GM19397 (cell line): ENCODE data around the gene ID1.
A peak's percentile ranks its signal among the peaks of the same experiment; 100 is the strongest.
"Not testable (repeated sequence)": the region's sequence is repeated elsewhere in the genome, so short reads cannot be mapped to it uniquely, and the experiment has no call there.

ENCODE experiments used
- ATAC-seq: cut with Tn5 transposase; IDR thresholded peaks from one replicate; pipeline ENCODE4 v1.9.1; 2021; ENCODE audit warnings: mild to moderate bottlenecking, moderate library complexity; ENCODE audit not compliant: unreplicated experiment

Gene ID1

GRCh38 chr20:31572701-31573554 lies 32.2 kb upstream of the ID1 start:
- ATAC-seq = peak; percentile 89

GRCh38 chr20:31573555-31574321 lies 31.4 kb upstream of the ID1 start:
- peak; percentile 12 for ATAC-seq

- ATAC-seq = not testable (repeated sequence)
These were observed 30.1 kb upstream of the ID1 start for GRCh38 chr20:31574986-31575385.

- ATAC-seq = no peak
These were observed 28.3 kb upstream of the ID1 start for GRCh38 chr20:31576751-31577150.

DNA sequence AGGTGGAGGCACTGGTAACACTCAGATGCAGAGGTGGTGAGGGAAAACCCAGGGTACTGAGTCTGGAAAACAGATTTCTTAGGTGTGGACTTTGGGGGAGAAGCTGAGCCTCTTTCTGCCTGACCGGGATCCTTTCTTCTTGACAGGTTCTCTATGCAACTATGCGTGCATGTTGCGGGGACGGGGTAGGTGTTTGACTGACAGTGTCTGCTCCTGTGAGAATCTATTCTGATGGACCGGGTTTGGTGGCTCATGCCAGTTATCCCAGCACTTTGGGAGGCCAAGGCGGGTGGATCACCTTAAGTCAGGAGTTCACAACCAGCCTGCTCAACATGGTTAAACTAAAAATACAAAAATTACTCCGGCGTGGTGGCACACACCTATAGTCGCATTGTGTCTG lies 27.9 kb upstream of the ID1 start:
- ATAC-seq = no peak

DNA sequence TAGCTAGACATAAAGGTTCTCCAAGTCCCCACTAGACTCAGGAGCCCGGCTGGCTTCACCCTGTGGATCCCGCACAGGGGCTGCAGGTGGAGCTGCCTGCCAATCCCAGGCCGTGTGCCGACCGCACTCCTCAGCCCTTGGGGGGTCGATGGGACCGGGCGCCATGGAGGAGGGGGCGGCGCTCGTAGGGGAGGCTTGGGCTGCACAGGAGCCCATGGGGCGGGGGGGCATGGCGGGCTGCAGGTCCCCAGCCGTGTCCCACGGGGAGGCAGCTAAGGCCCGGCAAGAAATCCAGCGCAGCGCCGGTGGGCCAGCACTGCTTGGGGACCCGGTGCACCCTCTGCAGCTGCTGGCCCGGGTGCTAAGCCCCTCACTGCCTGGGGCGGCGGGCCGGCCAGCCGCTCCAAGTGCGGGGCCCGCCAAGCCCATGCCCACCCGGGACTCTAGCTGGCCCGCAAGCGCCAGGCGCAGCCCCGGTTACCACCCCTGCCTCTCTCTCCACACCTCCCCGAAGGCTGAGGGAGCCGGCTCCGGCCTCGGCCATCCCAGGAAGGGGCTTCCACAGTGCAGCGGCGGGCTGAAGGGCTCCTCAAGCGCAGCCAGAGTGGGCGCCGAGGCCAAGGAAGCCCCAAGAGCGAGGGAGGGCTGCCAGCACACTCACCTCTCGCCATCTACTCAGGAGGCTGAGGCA lies 26.5 kb upstream of the ID1 start:
- ATAC-seq = no peak

DNA sequence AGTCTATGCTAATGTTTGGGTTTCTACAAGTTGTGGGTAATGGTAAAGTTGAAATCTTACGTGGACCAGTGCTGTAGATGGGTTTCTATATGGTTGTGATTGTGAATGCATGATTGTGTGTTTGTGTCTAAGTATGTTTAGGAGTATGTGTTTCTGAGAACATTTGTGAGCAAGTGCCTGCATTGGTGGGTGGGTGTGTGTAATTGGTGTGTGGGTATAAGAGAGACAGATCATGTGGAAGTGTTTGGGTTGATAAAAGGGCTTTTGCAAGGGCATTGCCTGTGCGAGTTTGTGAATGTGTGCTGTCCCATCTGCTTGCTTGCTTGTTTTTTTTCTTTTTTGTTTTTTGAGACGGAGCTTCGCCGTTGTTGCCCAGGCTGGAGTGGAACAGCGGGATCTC lies 25.8 kb upstream of the ID1 start:
- ATAC-seq = no peak

DNA sequence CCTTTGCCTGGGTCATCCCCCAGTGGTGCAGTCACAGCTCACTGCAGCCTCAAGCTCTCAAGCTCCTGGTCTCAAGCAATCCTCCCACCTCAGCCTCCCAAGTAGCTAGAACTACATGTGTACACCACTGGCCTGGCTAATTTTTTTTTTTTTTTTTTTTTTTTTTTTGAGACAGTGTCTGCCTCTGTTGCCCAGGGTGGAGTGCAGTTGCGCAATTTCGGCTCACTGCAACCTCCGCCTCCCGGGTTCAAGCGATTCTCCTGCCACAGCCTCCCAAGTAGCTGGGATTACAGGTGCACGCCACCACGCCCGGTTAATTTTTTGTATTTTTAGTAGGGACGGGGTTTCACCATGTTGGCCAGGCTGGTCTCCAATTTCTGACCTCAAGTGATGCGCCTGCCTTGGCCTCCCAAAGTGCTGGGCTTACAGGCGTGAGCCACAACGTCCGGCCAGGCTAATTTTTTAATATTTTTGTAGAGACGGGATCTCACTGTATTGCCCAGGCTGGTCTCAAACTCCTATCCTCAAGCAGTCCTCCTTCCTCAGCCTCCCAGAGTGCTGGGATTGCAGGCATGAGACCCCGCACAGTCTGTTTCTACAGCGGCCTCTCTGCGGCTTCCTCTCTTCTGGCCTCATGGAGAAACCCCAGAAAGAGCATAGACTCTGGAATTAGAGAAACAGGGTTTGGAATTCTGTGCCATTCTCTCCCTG lies 25.0 kb upstream of the ID1 start:
- not testable (repeated sequence) for ATAC-seq

DNA sequence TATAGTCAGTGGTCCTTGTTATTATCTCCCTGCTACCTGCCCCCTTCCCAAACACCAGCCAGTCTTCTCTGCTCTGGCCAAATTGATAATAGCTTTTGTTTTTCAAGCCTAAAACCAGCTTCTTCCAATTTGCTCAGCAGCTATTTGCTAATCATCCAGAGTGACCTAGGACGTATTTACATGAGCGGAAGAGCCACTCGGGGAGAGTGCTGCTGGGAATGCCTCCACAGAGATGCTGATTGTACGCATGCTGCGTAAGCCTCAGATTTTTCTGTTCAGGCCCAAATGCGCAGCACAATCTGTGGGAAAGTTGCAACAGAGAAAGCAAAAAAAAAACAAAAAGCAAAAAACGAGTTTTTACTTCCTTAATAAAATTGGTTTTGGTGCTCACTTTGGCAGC lies 24.4 kb upstream of the ID1 start:
- no peak for ATAC-seq

- ATAC-seq = no peak
These were observed 23.7 kb upstream of the ID1 start for GRCh38 chr20:31581391-31581790.

GRCh38 chr20:31587545-31588389 lies 17.3 kb upstream of the ID1 start:
- ATAC-seq = no peak

GRCh38 chr20:31590717-31591225 lies 14.3 kb upstream of the ID1 start:
- ATAC-seq = no peak

GRCh38 chr20:31593221-31594001 lies 11.7 kb upstream of the ID1 start:
- no peak for ATAC-seq

DNA sequence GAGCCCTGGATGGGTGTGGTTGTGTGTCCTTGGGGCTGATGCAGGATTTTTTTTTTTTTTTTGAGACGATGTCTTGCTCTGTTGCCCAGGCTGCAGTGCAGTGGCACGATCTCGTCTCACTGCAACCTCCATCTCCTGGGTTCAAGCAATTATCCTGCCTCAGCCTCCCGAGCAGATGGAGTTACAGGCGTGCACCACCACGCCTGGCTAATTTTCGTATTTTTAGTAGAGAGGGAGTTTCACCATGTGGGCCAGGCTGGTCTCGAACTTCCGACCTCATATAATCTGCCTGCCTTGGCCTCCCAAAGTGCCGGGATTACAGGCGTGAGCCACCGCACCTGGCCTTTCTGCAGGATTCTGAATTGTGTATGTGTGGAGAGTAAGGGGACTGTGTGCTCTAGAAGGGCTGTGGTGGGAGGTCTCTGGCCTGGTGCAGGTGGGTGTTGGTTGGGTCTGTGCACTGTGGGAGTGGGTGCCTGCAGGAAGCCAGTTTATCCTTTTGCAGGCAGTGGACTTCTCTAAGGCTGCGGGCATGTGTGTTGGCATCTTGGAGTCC lies 11.0 kb upstream of the ID1 start:
- no peak for ATAC-seq

GRCh38 chr20:31594558-31595379 lies 10.3 kb upstream of the ID1 start:
- no peak for ATAC-seq

- no peak for ATAC-seq
These were observed 9.8 kb upstream of the ID1 start for GRCh38 chr20:31595380-31595653.

DNA sequence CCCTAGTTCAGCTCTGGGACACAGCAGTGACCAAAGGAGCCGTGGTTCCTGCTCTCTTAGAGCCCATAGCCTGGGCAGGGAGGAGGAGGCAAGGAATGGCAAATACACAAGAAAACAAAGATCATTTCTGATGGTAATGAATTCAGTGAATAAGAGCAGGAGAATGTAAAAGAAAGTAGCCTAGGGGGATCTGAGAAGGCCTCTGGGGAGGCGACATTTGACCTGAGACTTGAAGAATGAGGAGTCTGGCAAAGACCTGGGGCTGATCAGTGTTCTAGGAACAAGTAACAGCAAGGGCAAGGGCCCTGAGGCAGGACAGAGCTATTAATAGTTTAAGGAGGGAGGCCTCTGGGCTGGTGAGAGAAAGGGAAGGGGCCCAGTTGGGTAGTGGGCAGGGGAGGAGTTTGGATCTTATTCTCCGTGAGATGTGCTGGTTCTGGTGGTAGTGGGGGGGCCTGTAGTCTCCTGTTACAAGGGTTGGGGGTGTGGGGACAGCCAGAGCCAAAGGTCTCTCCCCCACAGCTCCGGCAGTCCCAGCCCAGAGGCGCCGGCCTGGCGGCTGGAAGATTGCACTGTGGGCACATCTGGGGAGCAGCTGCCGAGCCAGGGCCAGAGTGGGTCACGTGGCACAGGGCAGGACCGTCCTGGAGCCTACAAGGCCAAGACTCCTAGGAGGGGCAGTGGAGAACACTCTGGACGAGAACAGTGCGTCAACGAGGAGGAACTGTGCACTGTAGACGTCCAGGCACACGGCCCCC lies 9.3 kb upstream of the ID1 start:
- ATAC-seq = no peak

- ATAC-seq = not testable (repeated sequence)
These were observed 8.7 kb upstream of the ID1 start for GRCh38 chr20:31596412-31596715.
